OCI-LY7 (cell line): Measurements from ENCODE around the gene XRN2.

Source experiments
- CTCF ChIP-seq: fragments of 200-600 bp; sonication (generic); conservative IDR thresholded peaks from 2 replicates; pipeline ENCODE4 v1.5.1; 2014; ENCODE audit warnings: mild to moderate bottlenecking, antibody characterized with exemption, low read length, moderate library complexity, mixed read lengths
- EZH2phosphoT487 ChIP-seq: fragments of 200-600 bp; sonication (generic); IDR thresholded peaks from 2 replicates; pipeline ENCODE4 v1.6.1; 2018; ENCODE audit warnings: low read depth, borderline replicate concordance, mild to moderate bottlenecking, mixed run types, antibody characterized with exemption, low read length, moderate library complexity, mixed read lengths

- TF ChIP-seq CTCF (no peak), EZH2phosphoT487 (no peak)
Observed at GRCh38 chr20:21270806-21271205, 32.3 kb upstream of the XRN2 start.
